CD1c-positive myeloid dendritic cell (primary cell): ENCODE results near the gene TPRG1.
"Not testable (repeated sequence)": the region's sequence is repeated elsewhere in the genome, so short reads cannot be mapped to it uniquely, and the experiment has no call there.

Source experiments
- DNase-seq: peaks from one replicate; pipeline ENCODE4 v3.0.0-alpha.2; 2016; ENCODE audit errors: extremely low spot score

TPRG1 gene

DNA sequence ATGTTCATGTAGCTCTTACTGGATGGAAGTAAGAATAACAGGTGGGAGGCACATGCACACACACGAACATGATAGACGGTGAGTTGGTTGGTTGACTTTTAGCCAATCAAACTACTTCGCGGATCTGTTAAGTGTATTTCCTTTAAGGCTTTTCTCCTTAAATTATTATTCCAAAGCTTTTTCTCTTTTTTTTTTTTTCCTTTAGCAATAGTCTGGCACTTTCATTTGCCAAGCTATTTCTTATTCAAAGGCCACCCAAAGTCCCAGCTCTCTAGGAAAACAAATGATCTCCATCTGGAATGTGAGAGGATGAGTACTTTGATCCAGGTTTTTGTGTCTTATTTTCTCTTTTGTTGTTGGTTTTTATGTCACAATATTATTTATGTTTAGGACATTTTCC is 141.1 kb downstream of the TPRG1 start:
- DNase-seq: no peak

DNA sequence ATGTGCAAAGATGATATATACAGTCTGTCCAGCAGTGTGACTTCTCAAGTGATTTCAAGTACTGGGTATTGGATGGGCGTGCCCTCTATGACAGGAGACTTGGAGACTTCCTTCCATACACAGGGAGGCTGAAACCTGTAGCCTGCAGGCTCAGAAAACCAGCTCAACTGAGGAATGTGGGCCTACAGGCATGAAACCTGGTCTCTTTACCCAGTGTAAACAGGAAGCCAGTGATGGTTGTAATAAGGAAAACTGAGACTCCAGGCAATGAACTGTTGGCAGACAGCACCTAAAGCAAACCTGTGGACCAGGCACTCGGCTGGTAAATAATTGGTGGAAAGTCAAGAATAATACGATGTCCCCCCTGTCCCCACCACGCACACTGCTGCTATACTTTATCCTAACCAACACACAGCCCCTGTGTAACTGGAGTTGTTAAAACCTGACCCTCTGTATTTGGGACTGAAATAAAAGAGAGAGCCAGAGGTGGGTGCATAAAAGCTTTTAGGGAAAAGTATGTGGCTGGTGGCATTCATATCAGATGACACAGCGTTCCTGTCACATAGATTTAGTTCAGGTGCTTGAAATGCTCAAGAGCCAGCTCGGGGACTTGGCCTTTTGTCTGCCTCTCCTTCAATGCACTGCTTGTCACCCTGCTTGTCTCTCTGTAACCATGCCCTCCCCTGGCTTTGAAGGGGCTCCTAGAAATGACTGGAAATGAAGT is 144.7 kb downstream of the TPRG1 start:
- DNase-seq: no peak

DNA sequence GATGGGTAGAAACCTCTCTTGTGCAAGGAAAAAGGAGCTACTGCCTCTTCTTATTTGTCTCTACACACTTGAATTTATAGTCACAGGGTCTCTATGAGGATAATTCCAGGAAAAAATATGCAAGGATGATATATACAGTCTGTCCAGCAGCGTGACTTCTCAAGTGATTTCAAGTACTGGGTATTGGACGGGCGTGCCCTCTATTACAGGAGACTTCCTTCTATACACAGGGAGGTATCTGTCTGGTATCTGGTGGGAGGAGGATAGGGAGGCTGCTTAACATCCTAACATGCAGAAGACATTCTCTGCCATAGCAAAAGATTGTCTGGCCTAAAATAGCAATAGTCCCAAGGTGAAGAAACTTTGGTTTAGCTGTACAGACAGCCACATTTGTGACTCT is 146.1 kb downstream of the TPRG1 start:
- no peak for DNase-seq

DNA sequence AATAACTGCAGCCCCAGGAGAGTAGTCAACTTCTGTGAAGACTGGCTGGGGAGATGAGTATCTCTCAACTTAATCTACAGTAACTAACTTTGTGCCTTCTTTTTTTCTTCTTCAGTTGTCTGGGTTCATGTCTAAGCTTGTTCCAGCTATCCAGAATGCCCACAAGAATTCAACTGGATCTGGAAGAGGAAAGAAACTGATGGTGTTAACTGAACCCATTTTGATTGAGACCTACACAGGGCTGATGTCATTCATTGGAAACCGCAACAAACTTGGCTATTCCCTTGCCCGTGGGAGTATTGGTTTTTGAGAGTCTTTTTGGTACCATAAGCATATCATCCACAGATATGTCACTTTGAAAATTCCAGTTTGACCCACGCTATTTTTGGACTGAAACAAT is 148.7 kb downstream of the TPRG1 start:
- no peak for DNase-seq

- DNase-seq: no peak
Observed at GRCh38 chr3:189322339-189322738, 150.6 kb downstream of the TPRG1 start.

DNA sequence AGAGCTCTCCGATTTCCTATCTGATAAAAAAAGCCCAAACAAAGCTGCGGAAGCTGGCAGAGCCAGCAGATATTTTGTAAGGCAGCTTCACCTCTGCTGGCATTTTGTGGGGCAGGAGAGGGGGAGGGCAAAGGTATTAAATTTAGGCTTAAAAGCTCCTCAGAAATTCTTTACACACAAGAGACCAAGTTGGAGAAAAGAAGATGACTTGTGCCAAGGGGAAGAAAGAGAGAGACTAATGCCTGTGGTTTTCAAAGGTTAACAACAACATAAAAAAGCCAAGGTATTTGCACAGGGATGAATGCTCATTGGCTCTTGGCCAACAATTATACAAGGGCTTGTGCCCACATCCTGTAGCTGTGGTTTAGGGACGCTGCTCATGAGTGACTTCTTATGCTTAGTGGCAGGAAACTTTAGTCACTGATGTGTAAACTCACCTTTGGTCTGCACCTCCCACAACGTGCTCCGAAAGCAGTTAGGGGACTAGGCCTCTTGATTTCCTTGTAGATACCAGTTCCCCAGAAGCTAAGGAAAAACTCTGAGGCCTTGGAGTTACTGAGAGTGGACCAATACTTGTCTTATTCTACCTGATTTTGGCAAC is 152.9 kb downstream of the TPRG1 start:
- peak; percentile 67 for DNase-seq

DNA sequence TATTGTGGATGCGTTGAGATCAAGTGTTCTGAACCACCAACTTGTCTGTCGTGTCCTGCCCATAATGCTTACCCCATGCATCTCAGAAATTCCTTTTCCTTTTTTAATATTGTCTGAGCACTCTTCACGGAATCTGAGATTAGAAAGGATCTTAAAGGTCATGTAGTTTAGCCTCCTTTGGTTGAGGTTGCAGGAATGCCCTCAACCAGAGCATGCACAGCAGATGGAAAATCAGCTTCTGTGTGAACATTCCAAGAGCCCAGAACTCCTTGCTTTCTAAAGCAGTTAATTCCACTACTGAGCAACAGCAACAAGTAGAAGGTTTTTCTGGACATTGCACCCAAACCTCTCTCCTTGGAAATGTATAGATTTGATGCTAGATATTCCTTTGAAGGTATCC is 153.7 kb downstream of the TPRG1 start:
- no peak for DNase-seq

- DNase-seq: not testable (repeated sequence)
Observed at GRCh38 chr3:189329630-189330029, 157.9 kb downstream of the TPRG1 start.

DNA sequence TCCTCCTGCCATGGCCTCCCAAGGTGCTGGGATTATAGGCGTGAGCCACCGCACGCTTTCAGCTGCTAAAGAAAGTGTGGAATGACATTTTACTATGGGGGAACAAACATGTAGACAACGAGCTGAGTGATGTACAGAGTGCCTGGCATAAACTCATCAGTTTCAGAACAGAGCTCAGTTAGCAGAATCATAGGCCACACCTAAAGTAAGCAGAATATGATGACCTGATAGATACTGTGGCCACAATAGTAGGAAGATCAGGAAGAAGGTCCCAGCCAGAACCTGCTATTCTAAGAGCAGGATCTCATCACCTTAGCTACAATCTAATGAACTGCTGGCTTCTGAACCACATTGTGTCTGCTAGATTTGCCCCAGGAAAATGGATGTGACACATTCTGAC is 158.3 kb downstream of the TPRG1 start:
- no peak for DNase-seq

- no peak for DNase-seq
Observed at GRCh38 chr3:189331002-189331418, 159.2 kb downstream of the TPRG1 start.

DNA sequence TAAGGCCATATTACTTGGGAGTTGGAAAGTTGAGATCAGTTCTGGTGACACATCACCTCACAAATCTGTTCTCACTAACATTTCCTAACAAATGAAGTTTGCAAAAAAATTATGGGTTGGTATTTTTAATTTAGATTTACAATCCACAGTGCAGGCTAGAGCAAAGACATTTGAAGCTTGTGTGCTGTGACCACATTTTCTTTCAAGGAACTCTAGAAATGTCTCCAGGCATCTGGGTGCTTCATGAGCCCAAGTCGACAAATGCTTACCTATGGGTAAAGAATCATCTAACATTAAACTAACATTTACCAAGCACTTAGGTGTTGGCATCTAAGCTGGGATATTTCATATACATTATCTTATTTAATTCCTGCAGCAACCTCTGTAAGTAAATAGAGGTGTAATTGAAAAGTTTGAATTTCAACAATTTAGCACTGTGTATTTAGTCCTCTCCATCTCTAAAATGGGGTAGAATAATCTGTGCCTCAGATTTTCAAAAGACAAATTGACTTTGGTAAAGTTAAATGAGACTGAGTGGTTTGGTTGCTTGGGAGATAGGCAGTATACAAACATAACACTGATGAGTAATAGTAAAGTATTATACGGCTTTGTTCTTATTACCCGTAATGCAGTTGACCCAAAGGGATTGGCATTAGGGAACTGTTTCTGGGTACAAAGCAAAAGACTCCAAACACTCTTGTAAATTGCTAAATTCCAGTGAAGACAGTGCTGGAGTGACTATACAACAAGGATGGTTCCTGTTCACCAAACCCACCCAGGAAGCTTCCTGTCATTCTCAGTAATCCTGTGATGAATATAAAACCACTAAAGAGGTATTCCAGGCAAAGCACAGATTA is 162.5 kb downstream of the TPRG1 start:
- DNase-seq: no peak

- no peak for DNase-seq
Observed at GRCh38 chr3:189337673-189338091, 165.9 kb downstream of the TPRG1 start.

GRCh38 chr3:189338366-189338765 is 166.6 kb downstream of the TPRG1 start:
- DNase-seq: no peak

DNA sequence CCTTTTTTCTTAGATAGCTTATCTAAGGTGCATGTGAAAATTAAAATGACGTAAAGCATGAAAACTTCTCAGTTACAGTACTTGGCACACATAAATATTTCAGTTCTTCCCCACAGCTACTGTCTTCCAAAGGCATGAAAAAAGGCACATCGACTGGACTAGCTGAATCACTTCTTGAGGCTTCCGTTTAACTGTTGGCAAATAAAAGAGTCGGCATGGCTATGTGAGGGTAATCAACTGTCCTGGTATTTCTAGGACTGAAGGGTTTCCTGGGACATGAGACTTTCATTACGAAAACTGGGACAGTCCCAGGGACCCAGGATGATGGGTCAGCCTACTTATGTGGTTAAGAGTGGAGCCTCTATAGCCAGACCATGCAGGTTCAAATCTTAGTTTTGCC is 168.2 kb downstream of the TPRG1 start:
- DNase-seq: no peak

GRCh38 chr3:189340680-189341460 is 169.1 kb downstream of the TPRG1 start:
- DNase-seq: no peak

GRCh38 chr3:189342811-189343210 is 171.0 kb downstream of the TPRG1 start:
- no peak for DNase-seq

DNA sequence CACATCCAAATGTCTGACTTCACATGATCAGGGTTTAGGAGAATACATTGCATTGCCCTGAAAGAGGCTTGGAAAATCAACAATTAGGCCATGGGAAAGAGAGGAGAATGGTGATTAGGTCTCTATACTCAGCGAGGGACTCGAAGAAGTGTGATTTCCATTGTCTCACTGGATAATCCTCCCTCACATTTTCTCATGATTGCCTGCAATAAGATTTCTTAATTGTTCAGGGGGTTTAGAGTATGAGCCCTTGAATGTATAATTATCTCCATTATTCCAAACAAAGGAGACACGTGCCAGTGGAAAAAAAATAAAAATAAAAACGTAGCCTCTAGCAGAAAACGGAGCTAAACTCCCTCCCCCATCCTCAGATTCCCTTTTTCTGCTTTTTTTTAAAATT is 173.2 kb downstream of the TPRG1 start:
- DNase-seq: no peak

DNA sequence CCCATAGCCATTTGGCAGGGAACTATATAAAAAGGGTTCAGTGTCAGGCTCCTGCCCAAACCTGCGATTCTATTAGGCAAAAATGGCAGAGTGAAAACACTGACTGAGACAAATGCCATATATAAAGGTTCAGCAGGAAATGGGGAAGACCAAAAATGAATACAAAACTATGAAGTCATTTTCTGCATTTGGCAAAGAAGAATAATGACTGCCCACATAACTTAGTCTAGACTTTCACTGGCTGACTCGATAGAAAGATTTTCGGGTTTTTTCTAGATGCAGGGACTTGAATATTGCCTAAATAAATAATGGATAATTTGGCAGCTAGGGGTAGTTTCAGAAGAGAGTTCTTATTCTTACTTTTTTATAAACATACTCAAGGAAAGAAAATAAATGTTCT is 178.0 kb downstream of the TPRG1 start:
- DNase-seq: no peak

GRCh38 chr3:189353318-189353965 is 181.7 kb downstream of the TPRG1 start:
- DNase-seq: no peak

DNA sequence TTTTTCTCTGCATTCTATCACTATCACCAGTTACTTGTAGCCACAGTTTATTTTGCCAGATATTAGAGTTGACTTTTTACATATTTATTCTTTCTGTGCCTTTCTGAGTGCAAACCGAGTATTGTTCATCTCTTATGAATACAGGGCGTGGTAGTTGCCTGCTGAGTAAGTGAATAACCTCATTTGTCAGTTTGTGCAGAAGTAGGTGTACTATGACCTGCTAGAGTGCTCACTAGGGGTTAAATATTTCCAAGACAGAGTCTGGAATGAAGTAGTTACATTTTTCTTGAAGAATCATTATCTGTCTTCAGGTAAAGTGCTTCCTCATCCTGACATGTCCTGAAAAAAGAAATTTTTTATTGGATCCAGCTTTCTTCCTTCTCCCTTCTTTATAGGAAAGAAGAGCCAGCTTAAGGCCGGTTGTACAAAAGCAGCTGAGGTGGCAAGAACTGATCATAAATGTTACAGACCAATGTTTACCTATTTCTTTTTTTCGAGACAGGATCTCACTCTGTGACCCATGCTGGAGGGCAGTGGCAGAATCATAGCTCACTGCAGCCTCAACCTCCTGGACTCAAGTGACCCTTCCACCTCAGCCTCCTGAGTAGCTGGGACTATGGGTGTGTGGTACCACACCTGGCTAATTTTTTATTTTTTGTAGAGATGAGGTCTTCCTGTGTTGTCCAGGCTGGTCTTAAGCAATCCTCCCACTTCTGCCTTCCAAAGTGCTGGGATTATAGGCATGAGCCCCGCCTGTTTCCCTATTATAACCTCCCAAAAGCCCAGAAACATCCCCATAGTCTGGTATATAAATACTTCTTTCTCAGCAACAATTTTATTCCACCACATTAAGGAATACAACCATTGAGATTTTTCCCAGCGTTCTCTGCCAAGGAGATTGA is 182.5 kb downstream of the TPRG1 start:
- no peak for DNase-seq

- no peak for DNase-seq
Observed at GRCh38 chr3:189355115-189355480, 183.3 kb downstream of the TPRG1 start.
